OCI-LY1 (cell line): ENCODE measurements around the gene SMPD3.

Source experiments
- CTCF ChIP-seq: fragments of 200-600 bp; sonication (generic), shearing (Covaris generic); IDR thresholded peaks from 2 replicates; pipeline ENCODE4 v1.5.1; 2017; ENCODE audit warnings: mild to moderate bottlenecking, antibody characterized with exemption, low read length, moderate library complexity, mixed read lengths
- EZH2 ChIP-seq: fragments of 200-600 bp; sonication (generic), shearing (Covaris generic); IDR thresholded peaks from 2 replicates; pipeline ENCODE4 v1.8.0; 2017; ENCODE audit warnings: borderline replicate concordance, mixed run types, mild to moderate bottlenecking, antibody characterized with exemption, low read length, moderate library complexity, mixed read lengths

- TF ChIP-seq CTCF (no peak), EZH2 (no peak)
Measured at GRCh38 chr16:68357521-68357922, 90.8 kb downstream of the SMPD3 start.
